HG03520 (cell line): ENCODE measurements around the gene PLA2R1.

Experiments used
- ATAC-seq: cut with Tn5 transposase; IDR thresholded peaks from one replicate; pipeline ENCODE4 v1.9.1; 2021; ENCODE audit warnings: mild to moderate bottlenecking, moderate library complexity; ENCODE audit not compliant: unreplicated experiment

The PLA2R1 gene

DNA sequence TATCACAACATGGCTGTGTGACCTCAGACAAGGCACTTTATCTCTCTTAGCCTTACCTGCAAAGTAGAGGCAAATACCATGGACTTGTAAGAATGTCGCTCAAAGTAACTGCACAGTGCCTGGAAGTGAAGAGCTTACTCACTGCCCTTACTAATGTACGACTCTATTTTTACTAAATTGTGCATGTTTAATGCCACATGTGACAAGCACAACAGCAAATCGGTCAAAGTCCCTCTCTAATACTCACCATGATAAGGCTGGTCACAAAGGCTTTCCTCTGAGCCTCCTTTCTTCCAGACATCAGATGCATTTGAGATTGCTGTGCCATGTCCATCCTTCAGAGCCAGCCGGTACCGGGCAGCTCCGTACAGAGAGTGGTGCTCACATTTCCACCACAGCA is 164.0 kb downstream of the PLA2R1 start:
- no peak for ATAC-seq

DNA sequence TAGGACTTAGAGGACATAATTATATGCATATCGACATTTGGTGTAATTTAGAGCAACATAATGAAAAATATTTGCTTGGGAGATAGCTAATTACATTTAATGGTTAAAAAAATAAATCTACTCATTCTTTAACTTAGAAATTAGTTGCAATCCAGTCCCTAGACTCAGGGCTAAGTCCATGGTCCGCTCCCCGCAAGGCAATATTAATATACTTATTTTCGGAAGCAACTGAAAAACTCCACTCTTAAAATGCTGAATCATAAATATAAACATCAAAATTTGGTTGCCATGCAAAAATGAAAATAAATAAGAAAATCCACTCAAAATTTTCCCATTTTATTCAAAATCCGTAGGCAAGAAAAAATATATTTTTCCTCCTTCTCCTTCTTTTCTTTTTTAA is 164.7 kb downstream of the PLA2R1 start:
- no peak for ATAC-seq

DNA sequence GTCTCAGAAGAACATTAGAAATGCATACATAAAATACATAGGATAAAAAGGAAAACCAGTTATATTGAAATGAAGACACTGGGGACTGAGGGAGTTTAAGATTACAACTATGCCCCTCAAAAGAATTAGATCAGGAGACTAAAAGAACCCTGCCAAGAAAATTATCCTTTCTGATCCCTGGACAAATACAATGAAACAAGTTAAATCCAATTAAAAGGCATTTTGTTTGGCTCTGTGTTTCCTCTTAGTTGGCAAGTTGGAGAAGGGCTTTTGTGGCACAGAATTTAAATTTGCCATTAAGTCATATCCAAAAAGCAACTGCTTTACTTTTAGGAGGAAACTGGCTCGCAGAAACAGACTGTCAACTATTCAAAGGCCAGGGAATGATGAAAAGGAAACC is 165.3 kb downstream of the PLA2R1 start:
- no peak for ATAC-seq

DNA sequence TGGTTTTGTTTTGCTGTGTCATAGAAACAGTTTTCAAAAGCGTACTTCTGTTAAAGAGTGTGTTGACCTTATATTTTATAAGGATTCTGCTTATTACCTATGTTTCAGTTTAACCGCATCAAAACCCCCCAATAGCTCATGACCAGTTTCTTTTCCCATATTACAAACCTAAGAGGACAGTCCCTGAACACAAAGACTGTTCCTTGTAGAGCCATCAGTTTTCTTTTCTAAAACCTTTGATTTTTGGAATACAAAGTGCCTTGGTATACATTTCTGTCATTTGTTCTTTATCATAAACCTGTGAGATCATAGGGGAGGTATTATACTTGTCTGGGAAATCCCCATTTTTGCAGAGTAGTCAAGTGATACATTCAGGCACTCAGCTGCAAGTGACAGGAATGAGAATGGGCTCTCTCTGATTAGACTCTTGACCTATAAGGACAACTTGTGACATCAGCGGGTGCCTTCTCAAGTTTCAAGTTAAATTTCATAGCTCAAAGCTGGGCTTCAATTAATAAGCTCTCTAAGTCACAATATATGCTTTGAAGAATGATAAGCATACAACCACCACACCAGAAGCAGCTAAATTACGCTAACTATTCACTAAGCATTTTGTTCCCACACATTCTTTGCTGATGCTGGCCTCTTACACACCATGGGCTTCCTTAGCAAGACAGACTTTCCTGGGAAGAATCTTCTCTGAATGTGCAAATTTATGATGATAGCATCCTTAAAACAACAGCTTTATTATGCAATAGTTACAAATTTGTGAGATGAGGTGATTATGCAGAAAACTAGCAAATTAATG is 167.0 kb downstream of the PLA2R1 start:
- peak; percentile 63 for ATAC-seq

DNA sequence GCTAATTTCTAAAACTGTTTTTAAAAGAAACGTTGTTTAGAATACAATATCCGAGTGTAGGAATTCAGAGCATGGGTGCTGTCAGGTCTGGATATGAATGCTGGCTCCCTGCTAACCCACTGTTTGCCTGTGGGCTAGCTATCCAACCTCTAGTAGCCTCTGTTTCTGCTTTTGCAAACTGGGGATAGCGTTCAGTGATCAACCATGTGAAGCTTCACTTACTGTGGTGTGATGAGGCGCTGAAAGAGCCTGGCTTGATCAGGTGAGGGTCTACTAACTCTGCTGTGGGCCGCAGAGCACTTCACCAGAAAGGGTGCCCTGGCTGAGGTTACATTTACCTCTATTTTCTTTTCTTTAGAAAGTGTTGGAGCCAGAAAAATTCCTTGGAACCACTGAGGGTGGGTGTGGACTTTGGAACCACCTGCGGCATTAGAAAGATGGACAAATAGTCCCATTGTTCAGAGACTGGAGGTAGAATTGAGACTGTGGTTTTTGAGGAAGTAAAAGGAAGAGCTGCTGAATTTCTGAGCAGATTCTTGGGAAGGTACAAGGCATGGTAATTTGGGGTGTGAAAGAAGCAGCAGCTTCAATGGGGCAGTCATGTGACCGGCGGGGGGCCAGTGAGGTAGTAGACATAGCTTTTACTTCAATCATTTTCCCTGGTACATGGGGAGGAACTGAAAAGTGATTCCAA is 168.1 kb downstream of the PLA2R1 start:
- ATAC-seq = no peak

DNA sequence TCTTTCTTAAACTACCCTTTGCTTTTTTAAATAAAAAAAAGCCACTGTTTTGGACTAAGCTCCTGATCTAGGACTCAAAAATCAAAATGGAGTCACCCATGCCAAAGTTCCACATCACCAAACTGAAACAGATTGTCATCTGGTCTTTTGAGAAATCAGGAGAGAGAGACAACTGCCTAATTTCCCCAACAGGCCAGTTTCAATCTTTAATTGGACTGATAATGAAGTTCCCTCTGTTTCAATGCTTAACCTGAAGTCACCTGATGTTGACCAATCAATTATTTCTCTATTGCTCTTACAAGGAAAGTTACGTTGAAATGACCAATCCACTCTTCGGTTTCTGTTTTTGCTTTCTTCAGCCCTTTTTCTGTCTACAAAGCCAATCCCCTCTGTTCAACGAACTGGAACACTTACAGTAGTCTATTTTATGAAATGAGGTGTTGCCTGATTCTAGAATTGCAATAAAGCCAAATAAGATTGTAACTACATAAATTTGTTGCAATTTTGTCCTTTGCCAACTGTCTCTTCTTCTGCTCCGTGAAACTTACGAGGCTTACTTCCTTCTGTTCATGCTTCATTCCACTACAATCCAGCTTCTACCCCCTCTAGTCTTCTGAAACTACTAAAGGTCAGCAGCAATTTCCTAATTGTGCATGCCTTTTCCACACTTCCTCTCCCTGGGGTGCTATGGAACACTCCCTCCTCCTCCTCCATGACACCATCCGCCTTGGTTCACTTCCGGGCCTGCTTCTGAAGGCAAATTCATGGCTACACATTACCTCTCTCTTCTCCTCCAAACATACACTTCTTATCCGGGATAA is 169.2 kb downstream of the PLA2R1 start:
- ATAC-seq = no peak

DNA sequence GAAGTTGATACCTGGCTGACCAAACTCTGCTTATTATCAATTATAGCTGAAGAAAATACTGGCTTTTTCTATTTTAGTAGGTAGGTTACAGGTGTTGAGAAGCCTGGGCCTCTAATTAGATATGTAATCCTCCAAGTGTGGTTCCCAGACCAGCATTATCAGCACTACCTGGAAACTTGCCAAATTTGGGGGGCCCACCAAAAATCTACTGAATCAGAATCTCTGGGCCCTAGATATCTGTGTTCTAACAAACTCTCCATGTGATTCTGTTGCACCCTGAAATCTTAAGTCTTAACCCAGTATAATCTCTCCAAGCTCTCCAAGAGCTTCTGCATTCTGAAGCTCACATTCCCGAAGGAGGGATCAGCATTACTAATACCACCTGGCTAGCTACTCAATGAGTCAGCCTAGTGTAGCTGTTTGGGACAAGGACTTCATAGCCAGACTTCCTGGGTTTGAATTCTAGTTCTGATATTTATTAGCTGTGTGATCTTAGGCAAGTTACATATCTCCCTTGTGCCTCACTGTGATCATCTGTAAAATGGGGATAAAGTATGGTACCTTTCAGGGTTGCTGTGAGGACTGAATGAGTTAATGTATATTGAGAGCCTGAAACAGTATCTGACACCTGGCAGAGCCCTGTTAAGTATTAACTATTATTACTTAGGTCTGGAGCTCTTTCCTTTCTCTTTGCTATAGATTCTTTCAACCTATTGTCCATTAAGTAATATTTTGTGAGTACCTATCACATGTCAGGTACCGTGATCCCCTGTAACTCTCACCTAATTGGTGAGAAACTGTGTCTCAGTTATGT is 170.3 kb downstream of the PLA2R1 start:
- no peak for ATAC-seq

DNA sequence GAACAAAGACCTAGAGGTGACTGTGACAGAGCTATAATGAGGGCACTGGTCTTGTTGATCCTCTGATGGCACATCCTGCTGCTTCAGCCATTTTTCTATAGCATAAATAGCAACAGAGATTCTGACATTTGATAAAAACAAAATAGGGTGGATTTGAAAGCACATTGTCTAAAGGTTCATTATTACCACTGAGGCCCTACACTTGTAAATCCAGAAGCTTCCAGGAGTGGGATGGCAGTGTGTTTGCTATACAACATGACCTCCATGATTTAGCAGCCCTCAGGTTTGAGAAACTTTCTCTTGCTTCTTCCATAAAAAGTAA is 171.2 kb downstream of the PLA2R1 start:
- ATAC-seq = no peak

DNA sequence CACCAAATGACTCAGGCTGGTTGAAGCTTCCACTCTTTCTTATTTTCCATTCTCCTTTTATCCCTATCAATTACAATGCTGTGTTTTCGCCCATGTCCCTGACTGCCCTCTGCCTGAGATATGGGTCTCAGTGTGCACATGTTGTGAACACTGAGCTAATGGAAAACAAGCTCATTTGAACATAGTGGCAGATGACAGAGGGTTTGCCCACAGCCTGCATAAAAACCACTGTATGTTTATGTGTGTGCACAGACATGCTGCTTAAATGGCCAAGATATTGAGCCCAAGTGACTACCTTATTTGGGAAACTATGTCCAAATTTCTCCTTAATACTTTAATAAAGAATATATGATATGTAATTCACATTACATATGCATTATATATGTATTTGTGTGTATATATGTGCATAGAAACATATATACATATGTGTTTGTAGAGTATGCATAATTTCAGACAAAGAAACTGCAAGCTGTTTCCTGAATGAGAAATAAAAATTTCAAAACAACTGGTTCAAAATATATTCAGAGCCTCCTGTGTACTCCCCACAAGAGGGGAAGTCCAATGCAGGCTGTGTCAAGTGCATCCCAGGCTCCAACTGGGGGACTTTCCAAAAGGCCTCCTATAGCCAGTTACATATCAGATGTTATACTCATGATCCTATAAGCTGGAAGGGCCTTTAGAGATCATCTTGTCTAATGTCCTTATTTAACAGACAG is 171.7 kb downstream of the PLA2R1 start:
- ATAC-seq = peak; percentile 30

DNA sequence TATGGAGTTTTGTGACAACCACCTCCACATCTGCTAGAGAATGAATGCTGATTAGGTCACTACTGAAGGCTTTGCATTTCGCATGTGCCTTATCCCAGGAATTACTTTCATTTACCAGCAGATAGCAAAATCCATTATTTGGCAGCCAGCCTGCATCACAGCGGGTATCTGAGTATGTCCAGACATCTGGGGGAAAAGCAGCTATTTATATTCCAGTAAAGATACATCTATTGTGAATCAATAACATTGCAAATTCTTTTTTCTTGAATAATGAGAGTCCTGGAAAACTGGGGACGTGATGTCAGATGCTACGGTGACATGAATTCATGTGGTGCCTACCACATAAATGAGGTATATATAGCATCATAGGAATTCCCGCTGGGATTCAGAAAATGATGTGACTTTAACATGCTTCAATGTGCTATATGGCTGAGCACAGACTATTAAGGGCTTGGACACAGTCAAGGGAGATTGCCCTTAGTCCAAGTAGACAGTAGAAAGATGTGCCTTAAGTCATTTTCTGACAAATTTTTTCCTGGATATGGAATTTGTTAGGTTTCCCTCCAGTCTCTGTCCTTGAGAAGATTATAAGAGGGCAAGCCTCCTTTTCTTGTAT is 180.2 kb downstream of the PLA2R1 start:
- ATAC-seq = no peak
